GM18858 (cell line): ENCODE data around the gene CYFIP1.

Experiments used
- ATAC-seq: cut with Tn5 transposase; IDR thresholded peaks from one replicate; pipeline ENCODE4 v1.9.1; 2021; ENCODE audit not compliant: unreplicated experiment

Gene CYFIP1

DNA sequence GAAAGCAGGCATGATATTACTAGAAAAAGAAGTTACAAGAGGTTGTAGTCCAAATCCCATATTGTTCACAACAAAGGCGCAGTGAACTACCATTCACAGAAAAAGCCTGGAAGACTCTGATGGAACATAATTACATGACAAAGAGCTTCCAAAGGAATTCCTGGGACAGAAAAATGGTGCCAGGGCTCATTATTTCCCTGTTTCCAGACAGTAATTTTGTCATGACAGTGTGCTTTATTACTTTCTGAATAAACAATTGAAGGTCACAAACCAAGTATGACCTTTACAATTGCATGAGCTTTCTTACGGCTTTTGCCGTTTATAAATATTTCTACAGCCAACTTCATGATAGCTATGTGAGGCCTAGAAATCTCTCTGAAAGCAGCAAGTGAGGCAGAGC, 61.0 kb downstream of the CYFIP1 start:
- ATAC-seq = no peak

GRCh38 chr15:22918596-22919140, 61.5 kb downstream of the CYFIP1 start:
- no peak for ATAC-seq

GRCh38 chr15:22918056-22918455, 62.1 kb downstream of the CYFIP1 start:
- ATAC-seq = no peak

DNA sequence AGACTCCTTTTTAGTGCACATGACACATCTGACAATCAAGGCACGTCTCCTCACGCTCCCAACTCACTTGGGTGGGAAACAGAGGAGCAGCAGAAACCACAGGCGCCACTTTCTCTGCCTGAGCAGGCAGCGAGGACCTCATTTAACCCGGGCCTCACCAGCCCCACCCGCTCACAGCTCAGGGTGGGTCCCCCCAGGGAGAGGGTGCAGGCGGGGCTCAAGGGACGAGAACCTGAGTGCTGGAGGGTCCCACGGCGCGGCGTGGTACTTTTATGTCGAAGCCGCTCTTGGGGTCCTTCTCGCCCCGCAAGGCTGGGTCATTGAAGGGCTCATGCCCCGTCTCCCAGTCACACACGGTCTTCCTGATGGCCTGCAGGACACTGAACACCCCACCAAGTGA, 62.6 kb downstream of the CYFIP1 start:
- ATAC-seq = no peak

DNA sequence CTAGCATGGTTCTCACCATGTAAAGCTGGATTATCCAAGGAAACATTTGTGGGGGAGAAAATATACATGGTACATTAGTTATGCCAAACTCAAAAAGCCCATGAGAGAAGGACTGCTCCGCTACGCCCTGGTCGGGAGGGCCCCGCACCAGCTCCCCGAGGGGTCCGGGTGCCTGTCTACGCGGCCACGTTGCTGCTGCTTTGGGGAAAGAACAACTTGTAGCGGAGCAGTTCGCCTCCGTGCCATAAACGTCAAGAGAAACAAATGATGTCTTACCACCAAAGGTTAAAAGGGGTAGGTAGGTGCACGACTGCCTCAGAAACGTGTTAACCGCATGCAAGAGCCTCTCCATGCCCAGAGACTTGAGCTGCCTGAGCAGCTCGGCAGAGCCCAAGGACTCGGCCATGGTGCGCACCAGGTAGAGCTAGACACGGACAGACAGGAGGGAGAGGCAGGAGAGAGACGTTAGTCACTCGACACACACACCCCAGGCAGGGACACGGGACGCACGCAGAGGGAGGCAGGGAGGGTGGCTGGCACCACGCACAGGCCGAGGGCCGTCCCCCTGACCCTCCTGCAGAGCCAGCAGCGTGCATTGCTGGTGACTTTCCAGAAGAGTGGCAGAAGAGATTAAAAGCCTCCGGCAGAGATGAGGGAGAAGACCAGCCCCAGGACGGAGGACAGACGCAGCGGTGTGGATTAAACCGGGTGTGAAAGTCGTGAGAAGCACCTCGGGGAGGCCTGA, 63.4 kb downstream of the CYFIP1 start:
- no peak for ATAC-seq

GRCh38 chr15:22915866-22916515, 64.2 kb downstream of the CYFIP1 start:
- no peak for ATAC-seq

GRCh38 chr15:22913646-22914380, 66.4 kb downstream of the CYFIP1 start:
- no peak for ATAC-seq

- no peak for ATAC-seq
These were observed 67.9 kb downstream of the CYFIP1 start for GRCh38 chr15:22912256-22912655.

DNA sequence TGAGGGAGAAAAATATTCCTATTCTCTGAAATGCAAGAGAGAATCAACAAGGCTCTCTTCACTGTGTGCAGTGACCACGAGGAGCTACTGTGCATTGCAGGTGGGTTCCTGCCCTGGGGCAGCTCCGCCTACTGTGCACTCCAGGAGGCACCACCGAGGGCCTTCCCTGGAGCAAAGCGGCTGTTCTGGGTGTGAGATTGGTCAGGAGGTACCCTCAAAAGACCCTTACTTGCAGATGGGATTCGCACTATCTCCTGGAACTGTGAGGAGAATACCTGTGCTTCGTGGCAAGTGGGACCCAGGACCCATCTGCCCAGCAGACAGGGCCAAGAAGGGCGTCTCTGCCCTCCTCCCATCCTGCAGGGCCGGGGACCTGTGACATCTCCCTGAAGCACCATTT, 68.9 kb downstream of the CYFIP1 start:
- no peak for ATAC-seq

DNA sequence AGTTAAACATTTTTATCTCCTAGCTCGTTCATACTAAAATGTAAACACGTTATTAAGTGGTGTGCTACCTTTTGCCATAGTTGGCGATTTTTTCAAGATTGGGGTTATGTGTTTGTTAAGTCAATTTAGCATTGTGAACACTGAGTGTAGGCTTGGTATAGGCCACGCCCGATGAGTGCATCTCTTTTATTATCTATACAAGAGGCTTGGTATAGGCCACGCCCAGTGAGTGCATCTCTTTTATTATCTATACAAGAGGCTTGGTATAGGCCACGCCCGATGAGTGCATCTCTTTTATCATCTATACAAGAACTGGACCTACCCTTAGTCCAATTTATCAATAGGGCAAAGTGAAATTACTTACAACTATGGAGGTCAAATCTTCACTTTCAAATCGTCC, 71.3 kb downstream of the CYFIP1 start:
- no peak for ATAC-seq

GRCh38 chr15:22907161-22907950, 72.8 kb downstream of the CYFIP1 start:
- ATAC-seq = no peak

GRCh38 chr15:22904736-22905135, 75.4 kb downstream of the CYFIP1 start:
- ATAC-seq = no peak

GRCh38 chr15:22903961-22904534, 76.1 kb downstream of the CYFIP1 start:
- no peak for ATAC-seq

GRCh38 chr15:22903427-22903826, 76.7 kb downstream of the CYFIP1 start:
- no peak for ATAC-seq

GRCh38 chr15:22902981-22903380, 77.2 kb downstream of the CYFIP1 start:
- ATAC-seq = no peak

DNA sequence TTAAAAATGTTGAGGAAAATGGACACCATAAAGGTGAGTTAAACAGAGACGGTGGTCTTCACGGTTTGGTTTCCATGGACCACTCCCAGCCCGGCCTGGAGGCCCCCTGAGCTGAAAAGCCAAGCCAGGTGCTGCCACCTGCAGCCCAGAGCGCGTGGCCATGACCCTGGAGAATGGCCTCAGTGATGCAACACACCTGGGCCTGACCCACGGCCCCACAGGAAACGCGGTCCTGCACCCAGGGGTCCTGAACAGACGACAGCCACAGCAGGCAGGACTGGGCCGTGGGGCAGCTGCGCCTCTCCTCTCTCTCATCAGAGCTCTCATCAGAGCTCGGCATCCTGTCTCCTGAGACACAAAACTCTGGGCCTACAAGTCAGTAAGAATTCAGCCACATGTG, 77.6 kb downstream of the CYFIP1 start:
- ATAC-seq = no peak

- ATAC-seq = no peak
These were observed 78.1 kb downstream of the CYFIP1 start for GRCh38 chr15:22902046-22902445.

DNA sequence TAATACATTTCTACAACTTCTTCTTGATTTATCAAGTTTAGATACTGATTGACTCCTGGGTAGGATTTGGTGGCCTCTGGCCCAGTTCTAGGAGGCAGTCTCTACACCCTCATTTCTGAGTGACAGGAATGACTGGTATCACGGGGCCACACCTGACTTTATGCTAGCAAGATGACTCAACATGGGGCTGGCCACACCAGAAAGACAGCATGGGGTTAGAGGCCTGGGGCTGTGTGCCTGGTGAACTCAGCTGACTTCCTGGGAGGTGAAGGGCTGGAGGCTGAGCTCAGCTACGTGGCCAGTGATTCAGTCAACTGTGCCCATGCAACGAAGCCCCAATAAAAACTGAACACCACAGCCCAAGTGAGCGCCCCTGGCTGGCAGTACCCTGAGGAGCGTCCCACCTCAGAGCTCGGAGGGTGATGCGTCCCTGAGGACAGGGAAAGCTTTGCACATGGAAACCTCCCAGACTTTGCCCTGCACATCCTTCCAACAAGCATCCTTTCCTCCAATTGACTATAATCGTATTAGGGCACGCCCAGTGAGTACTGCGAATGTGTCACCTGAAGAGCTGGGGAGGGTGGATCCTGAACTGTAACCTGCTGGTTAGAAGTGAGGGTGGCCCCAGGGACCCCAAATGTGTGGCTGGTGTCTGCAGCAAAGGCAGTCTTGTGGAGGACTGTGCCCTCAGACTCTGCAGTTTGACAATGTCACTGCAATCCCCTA, 84.5 kb downstream of the CYFIP1 start:
- ATAC-seq = peak; percentile 63

- no peak for ATAC-seq
These were observed 86.3 kb downstream of the CYFIP1 start for GRCh38 chr15:22893881-22894280.

- ATAC-seq = no peak
These were observed 87.1 kb downstream of the CYFIP1 start for GRCh38 chr15:22893081-22893480.
